PC-3 (cell line): Measurements from ENCODE around the gene FLYWCH1. TPM values are rescaled to one million over a fixed set of nuclear protein-coding genes. Genes with fewer than 3 reads are reported as not detected.

Source experiments
- ATAC-seq: fragments of 200-7000 bp; cut with Tn5 transposase; 2 replicates; pipeline ENCODE4 v1.9.1; 2020; ENCODE audit warnings: mild to moderate bottlenecking, moderate library complexity
- BruUV-seq: library from RNA; stranded (reverse); fragments of 400-500 nt; replicated peaks from 2 replicates; lab custom pipeline; 2021; lab: Mats Ljungman, UMichigan
- CTCF ChIA-PET: fragments of 300-600 bp; sonication (Branson Sonifier 250); formaldehyde crosslinking; loops from one replicate; lab custom pipeline; 2022; ENCODE audit warnings: antibody characterized with exemption; lab: Charles Lee
- POLR2A ChIA-PET: fragments of 300-600 bp; sonication (Branson Sonifier 250); formaldehyde crosslinking; loops from one replicate; lab custom pipeline; 2022; ENCODE audit warnings: antibody characterized with exemption; ENCODE audit not compliant: unreplicated experiment; lab: Charles Lee
- DNase-seq: peaks from one replicate; pipeline ENCODE4 v3.0.0-alpha.2; 2015
- H2AFZ ChIP-seq: fragments of 300-600 bp; sonication (generic); 2 replicates; pipeline ENCODE4 v1.6.0; 2016; ENCODE audit warnings: antibody characterized with exemption, low read length
- H3F3A ChIP-seq: fragments of 300-600 bp; sonication (generic); one replicate; pipeline ENCODE4 v1.6.0; 2017; ENCODE audit warnings: antibody characterized with exemption, low read length, control low read depth, mild to moderate bottlenecking; ENCODE audit not compliant: unreplicated experiment
- H3K27ac ChIP-seq: fragments of 300-600 bp; sonication (generic); 2 replicates; pipeline ENCODE4 v1.5.1; 2016; ENCODE audit warnings: mild to moderate bottlenecking, low read length
- H3K27me3 ChIP-seq: fragments of 300-600 bp; sonication (generic); 2 replicates; pipeline ENCODE4 v1.6.1; 2016; ENCODE audit warnings: low read length, mixed read lengths
- H3K36me3 ChIP-seq: fragments of 300-600 bp; sonication (generic); 2 replicates; pipeline ENCODE4 v1.6.1; 2016; ENCODE audit warnings: low read depth, mixed run types, low read length, mixed read lengths
- H3K4me1 ChIP-seq: fragments of 300-600 bp; sonication (generic); 2 replicates; pipeline ENCODE4 v1.5.1; 2016; ENCODE audit warnings: low read length; ENCODE audit not compliant: insufficient read depth
- H3K4me2 ChIP-seq: fragments of 300-600 bp; sonication (generic); 2 replicates; pipeline ENCODE4 v1.6.0; 2016; ENCODE audit warnings: low read length
- H3K4me3 ChIP-seq: fragments of 300-600 bp; sonication (generic); 2 replicates; pipeline ENCODE4 v1.5.1; 2016; ENCODE audit warnings: mild to moderate bottlenecking, low read length, mixed read lengths
- H3K79me2 ChIP-seq: fragments of 300-600 bp; sonication (generic); 2 replicates; pipeline ENCODE4 v1.6.1; 2017; ENCODE audit warnings: low read length, mixed read lengths
- H3K9ac ChIP-seq: fragments of 300-600 bp; sonication (generic); 2 replicates; pipeline ENCODE4 v1.6.0; 2016; ENCODE audit warnings: mild to moderate bottlenecking, low read length
- H3K9me2 ChIP-seq: fragments of 300-600 bp; sonication (generic); replicated peaks from 2 replicates; pipeline ENCODE4 v1.6.1; 2016; ENCODE audit warnings: mixed run types, low read length, mixed read lengths
- H3K9me3 ChIP-seq: fragments of 300-600 bp; sonication (generic); 2 replicates; pipeline ENCODE4 v1.6.1; 2016; ENCODE audit warnings: low read length, mixed read lengths
- H4K20me1 ChIP-seq: fragments of 300-600 bp; sonication (generic); 2 replicates; pipeline ENCODE4 v1.6.1; 2016; ENCODE audit warnings: low read length, mixed read lengths
- EZH2 ChIP-seq: fragments of 300-600 bp; sonication (generic); IDR thresholded peaks from one replicate; pipeline ENCODE4 v1.6.1; 2017; ENCODE audit warnings: antibody characterized with exemption, mild to moderate bottlenecking, low read length; ENCODE audit not compliant: unreplicated experiment
- EZH2phosphoT487 ChIP-seq: fragments of 300-600 bp; sonication (generic); IDR thresholded peaks from 2 replicates; pipeline ENCODE4 v1.6.1; 2018; ENCODE audit warnings: mild to moderate bottlenecking, antibody characterized with exemption, low read length, borderline replicate concordance
- intact Hi-C: fragments of 100-400 bp; cut with micrococcal nuclease; formaldehyde crosslinking; loops from 2 replicates; pipeline ENCODE4 v1.9.0; 2023
- total RNA-seq: library from RNA; depleted of rRNA; stranded (reverse); fragments of >200 nt; gene quantifications from 2 replicates; pipeline ENCODE4 v1.2.3, GENCODE V29; 2014
- TF ChIP-seq, protein P1 (sequence below): fragments of 300-600 bp; sonication (generic); conservative IDR thresholded peaks from 2 replicates; pipeline ENCODE4 v1.5.1; 2017; ENCODE audit warnings: antibody characterized with exemption, low read depth, mild to moderate bottlenecking, low read length

The FLYWCH1 gene
- total RNA-seq, 1 experiment from 2014 or later = 41.4 TPM

DNA sequence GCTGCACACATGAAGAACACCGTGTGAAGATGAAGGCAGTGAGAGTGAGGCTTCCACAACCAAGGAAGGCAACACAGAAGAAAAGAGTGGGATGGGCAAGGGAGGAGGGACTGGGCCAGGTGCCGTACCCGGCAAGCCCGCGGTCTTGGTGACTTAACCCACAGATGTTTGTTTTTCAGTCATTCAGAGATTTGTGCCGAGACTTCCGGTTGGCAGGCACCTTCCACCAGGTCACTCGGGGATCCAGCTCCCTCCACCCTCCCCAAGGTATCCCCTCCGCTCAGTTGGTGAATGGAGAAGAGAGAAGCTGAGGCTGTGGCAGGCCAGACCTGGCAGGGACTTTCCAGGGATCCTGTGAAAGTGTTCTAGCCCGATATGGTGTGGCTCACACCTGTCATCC is 47.5 kb downstream of the FLYWCH1 start:
- no peak for DNase-seq
- H3K4me2 ChIP-seq = no peak overlapping the region; the same call in 1 of the 2 replicates
- no peak overlapping the region for H3K27ac ChIP-seq
- H3K36me3 ChIP-seq = no peaks in the 10 kb centered on the region
- H3K79me2 ChIP-seq = no peaks in the 10 kb centered on the region
- no peak overlapping the region for H2AFZ ChIP-seq
- no peak overlapping the region for H3K9ac ChIP-seq
- H4K20me1 ChIP-seq = no peaks in the 10 kb centered on the region
- TF ChIP-seq, protein P1, sequence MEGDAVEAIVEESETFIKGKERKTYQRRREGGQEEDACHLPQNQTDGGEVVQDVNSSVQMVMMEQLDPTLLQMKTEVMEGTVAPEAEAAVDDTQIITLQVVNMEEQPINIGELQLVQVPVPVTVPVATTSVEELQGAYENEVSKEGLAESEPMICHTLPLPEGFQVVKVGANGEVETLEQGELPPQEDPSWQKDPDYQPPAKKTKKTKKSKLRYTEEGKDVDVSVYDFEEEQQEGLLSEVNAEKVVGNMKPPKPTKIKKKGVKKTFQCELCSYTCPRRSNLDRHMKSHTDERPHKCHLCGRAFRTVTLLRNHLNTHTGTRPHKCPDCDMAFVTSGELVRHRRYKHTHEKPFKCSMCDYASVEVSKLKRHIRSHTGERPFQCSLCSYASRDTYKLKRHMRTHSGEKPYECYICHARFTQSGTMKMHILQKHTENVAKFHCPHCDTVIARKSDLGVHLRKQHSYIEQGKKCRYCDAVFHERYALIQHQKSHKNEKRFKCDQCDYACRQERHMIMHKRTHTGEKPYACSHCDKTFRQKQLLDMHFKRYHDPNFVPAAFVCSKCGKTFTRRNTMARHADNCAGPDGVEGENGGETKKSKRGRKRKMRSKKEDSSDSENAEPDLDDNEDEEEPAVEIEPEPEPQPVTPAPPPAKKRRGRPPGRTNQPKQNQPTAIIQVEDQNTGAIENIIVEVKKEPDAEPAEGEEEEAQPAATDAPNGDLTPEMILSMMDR = no peak
- TF ChIP-seq EZH2 = no peak
- no peak for TF ChIP-seq EZH2phosphoT487
- POLR2A ChIA-PET = interaction anchor here (0.6 kb wide), 1 partner anchor 63 kb away, joined by 6 read pairs; no protein-coding TSS in a partner anchor
- BruUV-seq = no TSS peak
- 0 out of 2 replicates have a peak, but pooled peaks cover 6% of the 10 kb centered on the region for H3K4me1 ChIP-seq
- H3F3A ChIP-seq = no peaks in the 10 kb centered on the region
- H3K27me3 ChIP-seq = no peaks in the 10 kb centered on the region
- CTCF ChIA-PET = no interaction called here
- H3K4me3 ChIP-seq = no peak overlapping the region
- H3K9me3 ChIP-seq = no peaks in the 10 kb centered on the region
- H3K9me2 ChIP-seq = no peaks in the 10 kb centered on the region
- intact Hi-C loops = no loop called here
- no peak for ATAC-seq

DNA sequence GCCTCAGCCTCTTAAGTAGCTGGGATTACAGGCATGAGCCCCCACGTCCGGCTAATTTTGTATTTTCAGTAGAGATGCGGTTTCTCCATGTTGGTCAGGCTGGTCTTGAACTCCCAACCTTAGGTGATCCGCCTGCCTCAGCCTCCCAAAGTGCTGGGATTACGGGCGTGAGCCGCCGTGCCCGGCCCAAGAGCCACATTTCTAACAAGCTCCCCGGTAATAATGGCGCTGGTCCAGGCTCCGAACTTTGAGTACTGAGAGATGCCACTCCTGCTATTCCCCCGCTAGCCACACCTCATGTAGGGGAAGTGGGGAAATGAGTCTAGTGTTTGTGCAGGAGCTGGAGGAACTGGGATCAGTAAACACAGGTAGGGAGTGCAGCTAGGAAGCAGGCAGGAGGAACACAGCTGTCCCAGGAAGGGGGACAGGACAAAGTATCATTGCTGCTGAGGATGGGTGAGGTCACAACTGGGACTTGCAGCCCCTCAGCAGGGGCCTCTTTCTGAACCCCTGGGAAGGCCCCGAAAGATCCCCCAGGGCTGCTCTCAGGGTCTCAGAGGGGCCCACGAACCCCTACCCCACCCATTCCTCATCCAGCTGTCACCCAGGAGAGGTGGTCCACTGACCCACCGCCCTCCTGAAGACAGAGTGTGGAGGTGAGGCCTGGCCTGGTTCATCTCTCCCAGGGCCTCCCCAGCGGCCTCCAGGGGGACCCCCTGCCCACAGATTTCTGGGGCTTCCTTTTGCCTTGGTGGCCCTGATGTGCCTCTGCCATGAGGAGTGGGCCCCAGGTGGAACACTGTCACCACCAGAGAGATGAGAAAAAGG is 48.7 kb downstream of the FLYWCH1 start:
- intact Hi-C loops = loop anchor here (10.0 kb wide), 1 partner anchor 56 kb away; no protein-coding TSS in a partner anchor
- Histone ChIP-seq H3K27ac (no peak overlapping the region), H2AFZ (no peak overlapping the region), H3K4me2 (no peak overlapping the region), H3K9ac (no peak overlapping the region), H3K9me3 (no peaks in the 10 kb centered on the region), H4K20me1 (no peaks in the 10 kb centered on the region), H3K27me3 (no peaks in the 10 kb centered on the region), H3K36me3 (no peaks in the 10 kb centered on the region), H3F3A (no peaks in the 10 kb centered on the region), H3K79me2 (no peaks in the 10 kb centered on the region), H3K4me1 (0 out of 2 replicates have a peak, but pooled peaks cover 11% of the 10 kb centered on the region), H3K9me2 (no peaks in the 10 kb centered on the region), H3K4me3 (no peak overlapping the region)
- TF ChIP-seq EZH2phosphoT487 (no peak), EZH2 (no peak)
- TF ChIP-seq, protein P1 = no peak
- BruUV-seq = no TSS peak
- ATAC-seq (no peak), DNase-seq (no peak)
- POLR2A ChIA-PET = no interaction called here
- CTCF ChIA-PET = no interaction called here
